ENCODE data around the gene TMOD3.

The TMOD3 gene

GRCh38 chr15:51912528-51912927 lies 83.1 kb downstream of the TMOD3 start:
- no peak for DNase-seq

- peak; percentile 66 for DNase-seq
These were observed 88.0 kb downstream of the TMOD3 start for GRCh38 chr15:51917493-51917892.

GRCh38 chr15:51924156-51925068 lies 95.0 kb downstream of the TMOD3 start:
- no peak for DNase-seq

GRCh38 chr15:51926809-51927208 lies 97.4 kb downstream of the TMOD3 start:
- DNase-seq: no peak

- no peak for DNase-seq
These were observed 101.6 kb downstream of the TMOD3 start for GRCh38 chr15:51931016-51931415.

GRCh38 chr15:51931638-51932037 lies 102.2 kb downstream of the TMOD3 start:
- DNase-seq: no peak

- DNase-seq: no peak
These were observed 102.7 kb downstream of the TMOD3 start for GRCh38 chr15:51932161-51932560.

- no peak for DNase-seq
These were observed 106.1 kb downstream of the TMOD3 start for GRCh38 chr15:51935466-51936104.

GRCh38 chr15:51936105-51936478 lies 106.6 kb downstream of the TMOD3 start:
- no peak for DNase-seq

GRCh38 chr15:51938286-51938685 lies 108.8 kb downstream of the TMOD3 start:
- no peak for DNase-seq

- DNase-seq: no peak
These were observed 109.8 kb downstream of the TMOD3 start for GRCh38 chr15:51939216-51939615.

- DNase-seq: no peak
These were observed 117.7 kb downstream of the TMOD3 start for GRCh38 chr15:51947124-51947523.

GRCh38 chr15:51952805-51953204 lies 123.4 kb downstream of the TMOD3 start:
- no peak for DNase-seq

- DNase-seq: no peak
These were observed 126.1 kb downstream of the TMOD3 start for GRCh38 chr15:51955504-51955903.
